ENCODE data around the gene NDUFB2. TPM values are rescaled to one million over a fixed set of nuclear protein-coding genes. Genes with fewer than 3 reads are reported as not detected.
A peak's percentile ranks its signal among the peaks of the same experiment; 100 is the strongest.
"Not testable (repeated sequence)": the region's sequence is repeated elsewhere in the genome, so short reads cannot be mapped to it uniquely, and the experiment has no call there.

The NDUFB2 gene
- total RNA-seq, 1 donor from 2014 or later = 167 TPM

DNA sequence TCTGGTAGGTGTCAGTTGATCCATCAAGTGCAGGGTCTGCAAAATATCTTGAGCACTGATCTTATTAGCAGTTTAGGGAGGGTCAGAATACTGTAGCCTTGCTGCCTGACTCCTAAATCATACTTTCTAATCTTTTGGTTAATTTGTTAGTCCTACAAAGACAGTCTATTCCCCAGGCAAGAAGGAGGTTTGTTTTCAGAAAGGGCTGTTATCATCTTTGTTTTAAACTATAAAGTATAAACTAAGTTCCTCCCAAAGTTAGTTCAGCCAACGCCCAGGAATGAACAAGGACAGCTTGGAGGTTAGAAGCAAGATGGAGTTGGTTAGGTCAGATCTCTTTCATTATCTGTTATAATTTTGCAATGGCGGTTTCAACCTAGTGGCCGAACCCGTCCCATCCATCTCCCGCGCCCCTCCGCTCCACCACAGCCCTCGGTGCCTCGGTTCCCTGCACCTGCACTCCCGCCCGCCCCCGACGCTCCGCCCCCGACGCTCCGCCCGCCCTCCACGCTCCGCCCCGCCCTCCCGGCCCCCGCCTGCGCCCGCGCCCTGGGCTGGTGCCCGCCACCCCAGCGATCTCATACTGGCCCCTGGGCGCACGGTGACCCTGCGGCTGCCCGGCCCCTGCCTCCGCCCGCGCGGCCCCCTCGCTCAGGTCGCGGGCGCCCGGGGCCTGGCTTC is 24.0 kb upstream of the NDUFB2 start, which contains the start of gene ADCK2:
ADCK2 (plus strand) TSS at position 564 of the 681 bp plus-strand sequence. CDS start 386 bp downstream, outside the sequence.
- DNase-seq (ENCODE audit: low read depth in 2 of 2) = peak in 1 of 2 donors; percentile 52

GRCh38 chr7:140673063-140673773 is 23.3 kb upstream of the NDUFB2 start:
- peak; percentile 23 to 26 for DNase-seq (ENCODE audit: low read depth in 2 of 2)

- DNase-seq (ENCODE audit: low read depth in 2 of 2) = no peak
These were observed 22.7 kb upstream of the NDUFB2 start for GRCh38 chr7:140673774-140674155.

GRCh38 chr7:140674356-140674800 is 22.1 kb upstream of the NDUFB2 start:
- no peak for DNase-seq (ENCODE audit: low read depth in 2 of 2)

GRCh38 chr7:140674899-140675701 is 21.4 kb upstream of the NDUFB2 start:
- DNase-seq (ENCODE audit: low read depth in 2 of 2) = peak; percentile 71 to 75

- DNase-seq (ENCODE audit: low read depth in 2 of 2) = no peak
These were observed 20.8 kb upstream of the NDUFB2 start for GRCh38 chr7:140675726-140676125.

GRCh38 chr7:140676306-140676705 is 20.2 kb upstream of the NDUFB2 start:
- no peak for DNase-seq (ENCODE audit: low read depth in 2 of 2)

DNA sequence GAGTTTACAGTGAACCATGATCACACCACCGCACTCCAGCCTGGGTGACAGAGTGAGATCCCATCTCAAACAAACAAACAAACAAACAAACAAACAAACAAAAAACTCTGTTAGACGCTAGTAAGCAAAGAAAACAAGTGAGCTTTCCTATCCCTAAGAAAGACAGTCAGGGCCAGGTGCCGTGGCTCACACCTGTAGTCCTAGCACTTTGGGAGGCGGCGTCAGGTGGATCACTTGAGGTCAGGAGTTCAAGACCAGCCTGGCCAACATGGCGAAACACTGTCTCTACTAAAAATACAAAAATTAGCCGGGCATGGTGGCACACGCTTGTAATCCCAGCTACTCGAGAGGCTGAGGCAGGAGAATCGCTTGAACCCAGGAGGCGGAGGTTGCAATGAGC is 19.6 kb upstream of the NDUFB2 start:
- DNase-seq (ENCODE audit: low read depth in 2 of 2) = not testable (repeated sequence)

- no peak for DNase-seq (ENCODE audit: low read depth in 2 of 2)
These were observed 19.0 kb upstream of the NDUFB2 start for GRCh38 chr7:140677496-140677895.

GRCh38 chr7:140678081-140678815 is 18.3 kb upstream of the NDUFB2 start:
- DNase-seq (ENCODE audit: low read depth in 2 of 2) = no peak

GRCh38 chr7:140678816-140679130 is 17.7 kb upstream of the NDUFB2 start:
- DNase-seq (ENCODE audit: low read depth in 2 of 2) = no peak

- no peak for DNase-seq (ENCODE audit: low read depth in 2 of 2)
These were observed 17.3 kb upstream of the NDUFB2 start for GRCh38 chr7:140679186-140679585.

DNA sequence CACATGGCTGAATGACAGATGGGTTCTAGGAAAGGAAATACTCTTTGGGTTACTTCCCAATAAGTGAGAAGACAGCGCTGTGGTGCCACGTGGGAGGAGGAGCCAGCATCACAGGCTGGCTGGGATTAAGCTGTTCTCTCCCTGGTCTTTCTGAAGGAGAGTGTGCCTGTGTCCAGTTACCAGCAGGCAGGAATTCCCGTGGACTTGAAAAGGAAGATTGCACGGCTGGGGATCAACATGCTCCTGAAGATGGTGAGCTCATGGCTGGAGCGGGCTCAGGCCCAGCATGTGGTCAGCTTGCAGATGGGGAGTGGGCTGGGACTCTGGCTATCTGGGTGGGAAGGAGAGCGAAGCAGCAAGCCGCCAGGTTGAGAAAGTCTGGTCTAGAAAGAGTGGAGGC is 15.6 kb upstream of the NDUFB2 start:
- DNase-seq (ENCODE audit: low read depth in 2 of 2) = no peak

- no peak for DNase-seq (ENCODE audit: low read depth in 2 of 2)
These were observed 14.7 kb upstream of the NDUFB2 start for GRCh38 chr7:140681766-140682165.

- DNase-seq (ENCODE audit: low read depth in 2 of 2) = peak in 1 of 2 donors; percentile 66
These were observed 12.9 kb upstream of the NDUFB2 start for GRCh38 chr7:140683657-140684056.

DNA sequence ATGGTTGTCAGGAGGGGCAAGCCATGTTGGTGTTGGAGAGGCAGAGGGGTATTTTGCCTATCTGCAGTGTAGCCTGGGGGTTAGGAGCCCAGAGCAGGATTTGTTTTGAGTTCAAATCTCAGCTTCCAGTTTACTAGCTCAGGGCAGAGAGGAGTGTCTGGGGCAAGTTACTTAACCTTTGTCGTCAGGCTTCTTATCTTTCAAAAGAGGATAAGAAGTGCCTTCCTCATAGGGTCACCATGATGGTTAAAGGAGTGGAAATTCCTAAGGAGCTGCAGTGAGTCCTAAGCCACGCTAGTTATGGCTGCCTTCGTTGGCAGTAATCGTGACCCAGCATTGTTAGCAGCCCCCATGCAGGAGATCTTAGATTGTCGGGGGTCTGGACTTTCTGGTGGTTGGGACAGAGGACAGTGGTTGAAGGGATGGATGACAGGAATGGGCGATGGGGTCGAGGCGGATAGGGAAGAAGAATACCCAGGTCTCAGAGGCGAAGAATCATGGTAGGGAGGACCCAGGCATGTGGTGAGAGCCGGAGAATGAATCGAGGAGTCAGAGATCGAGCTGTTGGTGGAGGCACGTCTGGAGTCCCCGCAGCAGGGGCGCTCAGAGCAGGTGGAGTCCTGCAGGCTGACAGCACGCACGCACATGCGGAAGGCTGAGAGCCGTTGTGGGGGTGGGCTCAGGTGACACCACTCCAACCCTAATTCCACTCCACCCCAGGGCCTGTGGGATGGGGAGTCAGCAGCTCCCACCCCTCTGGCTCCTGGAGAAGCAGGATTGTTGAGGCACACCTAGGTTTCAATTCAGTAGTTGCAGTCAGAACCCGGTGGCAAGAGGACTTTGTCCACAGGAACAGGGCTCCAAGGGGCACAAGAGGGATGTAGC is 12.2 kb upstream of the NDUFB2 start:
- DNase-seq (ENCODE audit: low read depth in 2 of 2) = no peak

GRCh38 chr7:140685407-140686087 is 11.0 kb upstream of the NDUFB2 start:
- peak in 1 of 2 donors; percentile 93 for DNase-seq (ENCODE audit: low read depth in 2 of 2)

GRCh38 chr7:140686921-140687320 is 9.6 kb upstream of the NDUFB2 start:
- DNase-seq (ENCODE audit: low read depth in 2 of 2) = no peak

DNA sequence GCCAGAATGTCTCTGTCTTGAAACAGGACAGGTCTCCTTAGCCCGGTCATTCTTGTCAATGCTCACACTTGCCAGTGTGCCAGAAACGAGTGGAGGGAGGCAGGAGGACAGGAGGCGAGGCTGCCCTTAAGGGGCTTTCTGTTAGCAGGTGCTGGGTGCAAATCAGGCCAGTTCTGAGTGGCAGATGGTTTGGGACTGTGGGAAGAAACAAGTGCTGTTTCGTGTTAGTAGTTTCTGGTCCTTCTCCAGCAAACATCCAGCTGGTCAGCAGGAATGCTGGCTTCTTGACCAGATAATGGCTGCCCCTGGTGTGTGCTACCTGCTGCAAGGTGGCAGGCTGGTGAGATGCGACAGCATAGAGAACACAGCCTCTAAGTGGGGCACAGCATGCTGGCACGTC is 8.2 kb upstream of the NDUFB2 start:
- no peak for DNase-seq (ENCODE audit: low read depth in 2 of 2)
